Neural cell (in vitro differentiated cells): ENCODE results near the gene CADM1. TPM values are rescaled to one million over a fixed set of nuclear protein-coding genes. Genes with fewer than 3 reads are reported as not detected.

Source experiments
- H2AFZ ChIP-seq: fragments of 200-600, 300-800 bp; sonication (generic), shearing (Covaris generic); 2 replicates; pipeline ENCODE4 v1.6.0; 2014; ENCODE audit warnings: low read depth, mild to moderate bottlenecking, antibody characterized with exemption, low read length, moderate library complexity
- H3F3A ChIP-seq: fragments of 200-600 bp; shearing (Covaris generic); 2 replicates; pipeline ENCODE4 v1.6.1; 2016; ENCODE audit warnings: mild to moderate bottlenecking, moderate library complexity, mixed read lengths, antibody characterized with exemption, low read length; ENCODE audit not compliant: insufficient read depth, poor library complexity, severe bottlenecking
- H3K27ac ChIP-seq: fragments of 200-600, 300-800 bp; sonication (generic), shearing (Covaris generic); 2 replicates; pipeline ENCODE4 v1.5.1; 2014; ENCODE audit warnings: mild to moderate bottlenecking, low read length, moderate library complexity
- H3K27me3 ChIP-seq: fragments of 300-800, 200-600 bp; sonication (generic), shearing (Covaris generic); 2 replicates; pipeline ENCODE4 v1.6.0; 2014; ENCODE audit warnings: mild to moderate bottlenecking, low read depth, low read length, moderate library complexity; ENCODE audit not compliant: insufficient read depth
- H3K36me3 ChIP-seq: fragments of 300-800, 200-600 bp; sonication (generic), shearing (Covaris generic); 2 replicates; pipeline ENCODE4 v1.5.1; 2014; ENCODE audit warnings: mild to moderate bottlenecking, antibody characterized with exemption, low read length, moderate library complexity; ENCODE audit not compliant: insufficient read depth
- H3K4me2 ChIP-seq: fragments of 300-800, 200-600 bp; sonication (generic), shearing (Covaris generic); 2 replicates; pipeline ENCODE4 v1.6.0; 2014; ENCODE audit warnings: mild to moderate bottlenecking, low read length
- H3K4me3 ChIP-seq: fragments of 300-800, 200-600 bp; sonication (generic), shearing (Covaris generic); 2 replicates; pipeline ENCODE4 v1.5.1; 2014; ENCODE audit warnings: mild to moderate bottlenecking, low read length, moderate library complexity
- H3K79me2 ChIP-seq: fragments of 200-600 bp; shearing (Covaris generic); replicated peaks from 2 replicates; pipeline ENCODE4 v1.6.0; 2014; ENCODE audit warnings: mild to moderate bottlenecking, low read length, moderate library complexity; ENCODE audit not compliant: insufficient read depth
- H3K9ac ChIP-seq: fragments of 300-800, 200-600 bp; sonication (generic), shearing (Covaris generic); 2 replicates; pipeline ENCODE4 v1.6.1; 2016; ENCODE audit warnings: mild to moderate bottlenecking, low read length, mixed read lengths
- H3K9me2 ChIP-seq: fragments of 200-600 bp; shearing (Covaris generic); 2 replicates; pipeline ENCODE4 v1.6.1; 2016; ENCODE audit warnings: mild to moderate bottlenecking, low read length, mixed read lengths; ENCODE audit not compliant: insufficient read depth
- H3K9me3 ChIP-seq: fragments of 200-600, 300-800 bp; sonication (generic), shearing (Covaris generic); 2 replicates; pipeline ENCODE4 v1.6.1; 2016; ENCODE audit warnings: mild to moderate bottlenecking, mixed run types, low read length, moderate library complexity, mixed read lengths
- H4K20me1 ChIP-seq: fragments of 200-600 bp; shearing (Covaris generic); 2 replicates; pipeline ENCODE4 v1.6.1; 2016; ENCODE audit warnings: mild to moderate bottlenecking, mixed run types; ENCODE audit not compliant: insufficient read depth
- EP300 ChIP-seq: fragments of 450-650 bp; conservative IDR thresholded peaks from 2 replicates; pipeline ENCODE4 v1.6.1; 2014; ENCODE audit warnings: antibody characterized with exemption, mild to moderate bottlenecking, moderate library complexity; ENCODE audit not compliant: poor library complexity, severe bottlenecking
- MXI1 ChIP-seq: fragments of 450-650 bp; conservative IDR thresholded peaks from 2 replicates; pipeline ENCODE4 v1.6.1; 2014; ENCODE audit warnings: antibody characterized with exemption, mild to moderate bottlenecking; ENCODE audit not compliant: poor library complexity, severe bottlenecking
- POLR2AphosphoS5 ChIP-seq: IDR thresholded peaks from 2 replicates; pipeline ENCODE4 v1.6.1; 2012
- RAD21 ChIP-seq: fragments of 450-650 bp; conservative IDR thresholded peaks from 2 replicates; pipeline ENCODE4 v1.6.1; 2014; ENCODE audit warnings: antibody characterized with exemption, mild to moderate bottlenecking, moderate library complexity
- SMC3 ChIP-seq: fragments of 450-650 bp; conservative IDR thresholded peaks from 2 replicates; pipeline ENCODE4 v1.6.1; 2014; ENCODE audit warnings: antibody characterized with exemption, mild to moderate bottlenecking, moderate library complexity; ENCODE audit not compliant: poor library complexity
- TAF1 ChIP-seq: IDR thresholded peaks from 2 replicates; pipeline ENCODE4 v1.6.1; 2012; ENCODE audit warnings: low read depth
- polyA plus RNA-seq: library from polyadenylated mRNA; depleted of rRNA; stranded (reverse); fragments of >200 nt; gene quantifications from 2 replicates; pipeline ENCODE4 v1.2.3, GENCODE V29; 2014
- TF ChIP-seq, protein P1 (sequence below): IDR thresholded peaks from 2 replicates; pipeline ENCODE4 v1.6.1; 2012; ENCODE audit warnings: borderline replicate concordance
- TF ChIP-seq, protein P2 (sequence below): fragments of 450-650 bp; IDR thresholded peaks from 2 replicates; pipeline ENCODE4 v1.5.1; 2014; ENCODE audit warnings: antibody characterized with exemption, mild to moderate bottlenecking, moderate library complexity; ENCODE audit not compliant: poor library complexity, severe bottlenecking

CADM1 gene
- polyA plus RNA-seq, 1 donor from 2014 or later: 92.1 TPM

DNA sequence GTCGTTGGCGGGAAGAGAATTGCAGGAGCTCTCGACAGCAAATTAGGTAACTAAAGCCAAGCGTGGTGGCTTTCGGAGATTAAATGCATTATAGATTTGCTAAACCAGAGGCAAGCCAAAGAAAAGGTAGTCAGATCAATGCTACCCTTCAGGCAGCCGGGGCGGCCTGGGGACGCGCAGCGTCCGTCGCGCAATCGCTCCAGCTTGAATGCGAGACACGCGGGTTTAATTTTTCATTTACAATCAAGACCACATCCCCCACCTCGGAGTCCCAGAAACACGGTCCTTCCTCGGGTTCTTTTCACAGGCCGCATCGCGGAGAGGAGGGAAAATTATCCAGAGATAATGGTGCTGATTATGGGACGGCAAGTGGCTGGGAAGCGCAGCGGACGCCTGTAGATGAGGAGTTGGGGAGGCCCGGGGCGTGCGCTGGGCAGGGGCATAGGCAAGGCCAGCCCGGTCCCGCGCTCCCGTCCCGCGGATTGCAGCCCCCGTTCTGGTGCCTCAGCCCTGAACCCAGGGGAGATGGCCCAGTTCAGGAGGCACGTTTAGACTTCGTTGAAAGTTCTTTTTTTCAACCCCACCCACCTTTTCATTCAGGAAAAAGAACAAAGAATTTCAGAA is 350.4 kb downstream of the CADM1 start:
- Histone ChIP-seq H3K27ac (no peak overlapping the region), H3K79me2 (no peaks in the 10 kb centered on the region), H3K9me3 (no peaks in the 10 kb centered on the region), H4K20me1 (no peaks in the 10 kb centered on the region), H3K4me2 (no peak overlapping the region), H3F3A (no peaks in the 10 kb centered on the region), H3K9ac (no peak overlapping the region), H2AFZ (no peak overlapping the region), H3K27me3 (no peaks in the 10 kb centered on the region), H3K9me2 (no peaks in the 10 kb centered on the region), H3K36me3 (no peaks in the 10 kb centered on the region), H3K4me3 (no peak overlapping the region)
- TF ChIP-seq, protein P1, sequence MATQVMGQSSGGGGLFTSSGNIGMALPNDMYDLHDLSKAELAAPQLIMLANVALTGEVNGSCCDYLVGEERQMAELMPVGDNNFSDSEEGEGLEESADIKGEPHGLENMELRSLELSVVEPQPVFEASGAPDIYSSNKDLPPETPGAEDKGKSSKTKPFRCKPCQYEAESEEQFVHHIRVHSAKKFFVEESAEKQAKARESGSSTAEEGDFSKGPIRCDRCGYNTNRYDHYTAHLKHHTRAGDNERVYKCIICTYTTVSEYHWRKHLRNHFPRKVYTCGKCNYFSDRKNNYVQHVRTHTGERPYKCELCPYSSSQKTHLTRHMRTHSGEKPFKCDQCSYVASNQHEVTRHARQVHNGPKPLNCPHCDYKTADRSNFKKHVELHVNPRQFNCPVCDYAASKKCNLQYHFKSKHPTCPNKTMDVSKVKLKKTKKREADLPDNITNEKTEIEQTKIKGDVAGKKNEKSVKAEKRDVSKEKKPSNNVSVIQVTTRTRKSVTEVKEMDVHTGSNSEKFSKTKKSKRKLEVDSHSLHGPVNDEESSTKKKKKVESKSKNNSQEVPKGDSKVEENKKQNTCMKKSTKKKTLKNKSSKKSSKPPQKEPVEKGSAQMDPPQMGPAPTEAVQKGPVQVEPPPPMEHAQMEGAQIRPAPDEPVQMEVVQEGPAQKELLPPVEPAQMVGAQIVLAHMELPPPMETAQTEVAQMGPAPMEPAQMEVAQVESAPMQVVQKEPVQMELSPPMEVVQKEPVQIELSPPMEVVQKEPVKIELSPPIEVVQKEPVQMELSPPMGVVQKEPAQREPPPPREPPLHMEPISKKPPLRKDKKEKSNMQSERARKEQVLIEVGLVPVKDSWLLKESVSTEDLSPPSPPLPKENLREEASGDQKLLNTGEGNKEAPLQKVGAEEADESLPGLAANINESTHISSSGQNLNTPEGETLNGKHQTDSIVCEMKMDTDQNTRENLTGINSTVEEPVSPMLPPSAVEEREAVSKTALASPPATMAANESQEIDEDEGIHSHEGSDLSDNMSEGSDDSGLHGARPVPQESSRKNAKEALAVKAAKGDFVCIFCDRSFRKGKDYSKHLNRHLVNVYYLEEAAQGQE: no peak
- TF ChIP-seq, protein P2, sequence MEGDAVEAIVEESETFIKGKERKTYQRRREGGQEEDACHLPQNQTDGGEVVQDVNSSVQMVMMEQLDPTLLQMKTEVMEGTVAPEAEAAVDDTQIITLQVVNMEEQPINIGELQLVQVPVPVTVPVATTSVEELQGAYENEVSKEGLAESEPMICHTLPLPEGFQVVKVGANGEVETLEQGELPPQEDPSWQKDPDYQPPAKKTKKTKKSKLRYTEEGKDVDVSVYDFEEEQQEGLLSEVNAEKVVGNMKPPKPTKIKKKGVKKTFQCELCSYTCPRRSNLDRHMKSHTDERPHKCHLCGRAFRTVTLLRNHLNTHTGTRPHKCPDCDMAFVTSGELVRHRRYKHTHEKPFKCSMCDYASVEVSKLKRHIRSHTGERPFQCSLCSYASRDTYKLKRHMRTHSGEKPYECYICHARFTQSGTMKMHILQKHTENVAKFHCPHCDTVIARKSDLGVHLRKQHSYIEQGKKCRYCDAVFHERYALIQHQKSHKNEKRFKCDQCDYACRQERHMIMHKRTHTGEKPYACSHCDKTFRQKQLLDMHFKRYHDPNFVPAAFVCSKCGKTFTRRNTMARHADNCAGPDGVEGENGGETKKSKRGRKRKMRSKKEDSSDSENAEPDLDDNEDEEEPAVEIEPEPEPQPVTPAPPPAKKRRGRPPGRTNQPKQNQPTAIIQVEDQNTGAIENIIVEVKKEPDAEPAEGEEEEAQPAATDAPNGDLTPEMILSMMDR: no peak
- no peak for TF ChIP-seq POLR2AphosphoS5
- TF ChIP-seq EP300: no peak
- TF ChIP-seq RAD21: no peak
- TF ChIP-seq TAF1: no peak
- TF ChIP-seq SMC3: no peak
- TF ChIP-seq MXI1: no peak

DNA sequence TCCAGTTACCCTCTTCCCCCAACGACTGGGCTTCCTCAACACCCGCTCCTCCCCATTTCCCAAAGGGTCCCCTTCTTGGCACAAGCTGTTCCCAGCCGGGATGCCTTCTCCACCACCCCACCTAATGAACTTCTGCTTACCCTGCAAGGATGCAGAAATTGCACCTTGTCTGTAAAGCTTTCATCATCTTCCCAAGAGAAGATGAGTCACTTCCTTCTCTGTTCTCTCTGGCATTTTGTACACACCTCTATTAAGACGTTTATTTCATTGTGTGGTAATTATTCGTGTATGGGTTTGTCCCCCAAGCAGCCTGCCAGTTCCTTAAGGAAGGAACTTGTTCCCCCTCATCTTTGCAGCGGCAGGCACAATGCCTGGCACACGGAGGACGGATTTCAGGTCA is 351.1 kb downstream of the CADM1 start:
- Histone ChIP-seq H2AFZ (no peak overlapping the region), H3K9me3 (no peaks in the 10 kb centered on the region)

More for the DNA sequence above, 351.1 kb downstream of the CADM1 start:
- Histone ChIP-seq H3K9ac (no peak overlapping the region), H3K4me3 (no peak overlapping the region), H3K9me2 (no peaks in the 10 kb centered on the region), H3K27me3 (no peaks in the 10 kb centered on the region), H4K20me1 (no peaks in the 10 kb centered on the region), H3K36me3 (no peaks in the 10 kb centered on the region), H3F3A (no peaks in the 10 kb centered on the region), H3K4me2 (no peak overlapping the region), H3K27ac (no peak overlapping the region), H3K79me2 (no peaks in the 10 kb centered on the region)
- TF ChIP-seq SMC3 (no peak), TAF1 (no peak), POLR2AphosphoS5 (no peak), MXI1 (no peak)
- TF ChIP-seq, protein P1: no peak
- TF ChIP-seq, protein P2: no peak
